ENCODE measurements around the gene RXRA.

The RXRA gene

GRCh38 chr9:134348404-134349155 is 22.3 kb downstream of the RXRA start:
- peaks cover 100% of the 10 kb centered on the region for H4K20me1 ChIP-seq
- H3K4me3 ChIP-seq, result no peak overlapping the region
- TF ChIP-seq Cebpa-rat (IDR thresholded peaks at IDR 0.05), result no peak
- H3K4me2 ChIP-seq, result peak overlapping the region; percentile 90
- H3K4me1 ChIP-seq, result peaks cover 99% of the 10 kb centered on the region
- peak overlapping the region; percentile 6; the same call in 1 of the 2 replicates for H3K27ac ChIP-seq
- H3K9me3 ChIP-seq, result no peaks in the 10 kb centered on the region
- no peaks in the 10 kb centered on the region; the same call in 1 of the 2 replicates for H3K36me3 ChIP-seq
- no peaks in the 10 kb centered on the region for H3K27me3 ChIP-seq
- no peak overlapping the region for H3K9ac ChIP-seq

DNA sequence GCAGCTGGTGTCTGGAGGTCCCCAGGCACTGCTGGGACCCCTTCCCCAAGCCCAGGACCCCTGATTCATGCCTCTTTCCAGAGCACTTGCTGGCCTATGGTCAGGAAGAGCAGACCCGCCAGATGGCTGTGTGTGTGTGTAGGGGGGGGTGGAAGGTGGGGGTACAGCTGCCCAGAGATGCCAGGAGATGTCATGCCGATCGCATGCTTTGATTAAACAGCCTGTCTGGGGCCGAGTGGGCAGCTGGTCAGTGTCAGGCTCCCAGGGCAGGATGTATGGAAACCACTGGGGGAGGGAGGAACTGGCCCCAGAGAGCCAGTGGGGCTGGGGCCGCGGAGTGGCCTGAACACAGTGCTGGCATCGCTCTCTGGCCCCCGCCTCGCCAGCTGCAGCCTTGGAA is 23.7 kb downstream of the RXRA start:
- no peaks in the 10 kb centered on the region for H3K9me3 ChIP-seq
- H3K36me3 ChIP-seq, result no peaks in the 10 kb centered on the region; the same call in 1 of the 2 replicates
- peaks cover 99% of the 10 kb centered on the region for H3K4me1 ChIP-seq
- no peaks in the 10 kb centered on the region for H3K27me3 ChIP-seq
- peaks cover 100% of the 10 kb centered on the region for H4K20me1 ChIP-seq
- no peak for TF ChIP-seq Cebpa-rat (IDR thresholded peaks at IDR 0.05)
- peak overlapping the region; percentile 3; the same call in 1 of the 2 replicates for H3K9ac ChIP-seq
- peak overlapping the region; percentile 59 for H3K27ac ChIP-seq
- peak overlapping the region; percentile 90 for H3K4me2 ChIP-seq
- H3K4me3 ChIP-seq, result no peak overlapping the region

DNA sequence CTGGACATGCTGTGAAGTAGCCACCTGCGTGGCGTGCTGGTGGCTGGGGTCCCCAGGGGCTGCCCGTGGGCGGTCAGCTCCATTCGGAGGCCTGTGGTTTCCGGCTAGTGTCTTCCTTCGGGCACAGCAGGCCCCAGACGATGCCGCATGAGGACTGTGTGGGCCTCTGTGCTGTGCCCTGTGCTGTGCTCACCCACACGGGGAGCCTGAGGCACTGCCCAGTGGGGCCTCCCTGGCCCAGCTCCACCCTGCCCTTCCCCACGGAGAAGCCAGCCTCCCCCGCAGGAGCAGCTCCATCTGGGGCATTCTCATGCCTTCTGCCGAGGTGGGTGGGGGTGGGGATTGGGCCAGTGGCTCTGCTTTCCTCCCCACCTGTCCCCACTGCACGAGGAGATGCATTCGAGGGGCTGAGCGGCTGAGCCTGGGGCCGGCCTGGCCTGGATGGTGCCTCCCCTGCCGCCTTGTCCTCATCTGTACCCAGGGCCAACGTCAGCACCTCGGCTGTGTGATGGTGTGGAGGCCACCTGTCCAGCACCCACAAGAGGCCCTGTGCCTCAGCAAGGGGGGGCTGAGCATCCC is 24.2 kb downstream of the RXRA start:
- H3K9me3 ChIP-seq, result no peaks in the 10 kb centered on the region
- no peaks in the 10 kb centered on the region for H3K27me3 ChIP-seq
- peak overlapping the region; percentile 59 for H3K27ac ChIP-seq
- H3K36me3 ChIP-seq, result no peaks in the 10 kb centered on the region; the same call in 1 of the 2 replicates
- peak overlapping the region; percentile 3 for H3K9ac ChIP-seq
- peaks cover 97% of the 10 kb centered on the region for H3K4me1 ChIP-seq
- peak overlapping the region; percentile 90 for H3K4me2 ChIP-seq
- no peak overlapping the region for H3K4me3 ChIP-seq
- peaks cover 100% of the 10 kb centered on the region for H4K20me1 ChIP-seq
- no peak for TF ChIP-seq Cebpa-rat (IDR thresholded peaks at IDR 0.05)

DNA sequence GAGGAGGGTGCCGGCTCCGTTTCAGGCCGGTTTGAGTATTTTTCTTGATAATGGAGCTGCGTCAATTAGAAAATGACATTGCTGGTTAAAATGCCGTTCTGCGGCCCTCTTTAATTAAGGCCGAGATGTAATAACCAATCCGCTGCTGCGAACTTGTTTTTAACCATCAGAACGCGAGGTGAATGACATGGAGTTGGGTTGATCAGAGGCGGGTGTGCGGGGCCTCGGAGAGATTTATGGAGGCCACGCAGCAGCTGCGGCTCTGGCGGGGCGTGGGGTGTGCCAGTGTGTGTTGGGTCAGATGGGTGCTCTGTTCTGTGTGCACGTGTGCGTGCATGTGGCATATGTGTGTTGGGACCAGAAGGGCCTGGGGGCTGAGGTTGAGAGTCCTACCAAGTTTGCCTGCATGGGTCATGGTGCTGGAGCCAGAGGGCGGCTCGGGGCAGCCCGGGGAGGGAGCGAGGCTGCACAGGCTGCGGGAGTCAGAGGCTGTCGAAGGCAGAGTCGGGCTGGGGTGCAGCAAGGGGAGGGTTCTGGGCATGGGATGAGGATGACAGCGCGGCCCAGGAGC is 25.4 kb downstream of the RXRA start:
- H3K27ac ChIP-seq, result peak overlapping the region; percentile 51
- H3K36me3 ChIP-seq, result no peaks in the 10 kb centered on the region; the same call in 1 of the 2 replicates
- H3K4me1 ChIP-seq, result peaks cover 97% of the 10 kb centered on the region
- H3K4me2 ChIP-seq, result peak overlapping the region; percentile 90
- H4K20me1 ChIP-seq, result peaks cover 100% of the 10 kb centered on the region
- no peaks in the 10 kb centered on the region for H3K27me3 ChIP-seq
- H3K9me3 ChIP-seq, result no peaks in the 10 kb centered on the region
- no peak for TF ChIP-seq Cebpa-rat (IDR thresholded peaks at IDR 0.05)
- no peak overlapping the region for H3K4me3 ChIP-seq
- H3K9ac ChIP-seq, result 0 out of 2 replicates have a peak overlapping the region, but pooled peaks have one; percentile 3

DNA sequence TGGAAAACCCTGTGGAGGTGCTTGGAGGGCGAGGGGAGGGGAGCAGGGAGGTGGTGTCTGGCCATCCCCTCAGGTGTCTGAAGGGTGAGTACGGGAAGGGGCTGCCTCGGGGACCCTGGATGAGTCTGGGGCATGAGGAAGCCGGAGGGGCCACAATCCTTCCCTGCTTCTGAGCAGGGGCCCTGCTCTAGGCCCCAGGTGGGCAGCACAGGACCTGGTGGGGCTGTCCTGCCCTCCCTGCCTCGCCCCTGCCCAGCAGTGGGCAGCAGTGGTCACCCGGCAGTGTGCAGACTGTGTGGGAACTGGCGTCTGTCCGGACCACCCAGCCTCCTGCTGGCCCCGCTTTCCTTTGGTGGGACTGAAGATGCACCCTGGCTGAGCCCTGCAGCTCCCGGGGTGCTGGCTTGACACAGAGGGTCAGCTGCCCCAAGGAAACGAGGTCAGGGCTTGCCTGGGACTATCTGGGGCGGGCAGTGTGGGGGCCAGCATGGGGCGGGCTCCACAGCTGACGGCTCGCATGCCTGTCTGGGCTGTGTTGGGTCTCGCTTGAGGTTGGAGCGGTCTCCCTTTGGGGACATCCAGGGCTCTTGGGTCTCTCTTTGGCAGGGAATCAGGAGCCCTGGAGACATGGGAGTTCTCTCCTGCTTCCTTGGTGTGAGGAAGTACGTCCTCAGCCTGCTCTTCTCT is 26.1 kb downstream of the RXRA start:
- H3K27ac ChIP-seq, result peak overlapping the region; percentile 51
- no peak overlapping the region for H3K4me3 ChIP-seq
- H3K4me1 ChIP-seq, result peaks cover 97% of the 10 kb centered on the region
- no peaks in the 10 kb centered on the region for H3K9me3 ChIP-seq
- H3K9ac ChIP-seq, result peak overlapping the region; percentile 19; the same call in 1 of the 2 replicates
- peaks cover 100% of the 10 kb centered on the region for H4K20me1 ChIP-seq
- peak overlapping the region; percentile 90 for H3K4me2 ChIP-seq
- H3K36me3 ChIP-seq, result no peaks in the 10 kb centered on the region; the same call in 1 of the 2 replicates
- no peak for TF ChIP-seq Cebpa-rat (IDR thresholded peaks at IDR 0.05)
- H3K27me3 ChIP-seq, result no peaks in the 10 kb centered on the region

DNA sequence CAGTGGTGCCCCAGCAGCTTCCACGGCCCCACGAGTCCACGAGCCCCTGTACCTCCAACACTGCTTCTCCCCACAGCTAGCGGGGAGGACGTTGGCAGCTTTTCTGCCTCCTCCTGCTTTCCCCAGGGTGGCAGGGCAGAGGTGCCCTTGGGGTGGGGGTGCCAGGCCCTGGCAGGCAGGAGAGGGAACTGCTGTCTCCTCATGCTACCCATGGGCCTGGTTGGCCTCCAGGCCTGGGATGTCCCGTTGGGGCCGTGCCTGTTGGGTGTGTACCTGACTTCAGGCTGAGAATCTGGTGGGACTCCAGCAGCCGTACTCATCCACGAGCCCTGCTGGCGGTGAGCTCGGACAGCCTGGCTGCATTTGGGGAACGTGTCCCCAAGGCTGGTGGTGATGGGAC is 27.3 kb downstream of the RXRA start:
- peak overlapping the region; percentile 6; the same call in 1 of the 2 replicates for H3K27ac ChIP-seq

DNA sequence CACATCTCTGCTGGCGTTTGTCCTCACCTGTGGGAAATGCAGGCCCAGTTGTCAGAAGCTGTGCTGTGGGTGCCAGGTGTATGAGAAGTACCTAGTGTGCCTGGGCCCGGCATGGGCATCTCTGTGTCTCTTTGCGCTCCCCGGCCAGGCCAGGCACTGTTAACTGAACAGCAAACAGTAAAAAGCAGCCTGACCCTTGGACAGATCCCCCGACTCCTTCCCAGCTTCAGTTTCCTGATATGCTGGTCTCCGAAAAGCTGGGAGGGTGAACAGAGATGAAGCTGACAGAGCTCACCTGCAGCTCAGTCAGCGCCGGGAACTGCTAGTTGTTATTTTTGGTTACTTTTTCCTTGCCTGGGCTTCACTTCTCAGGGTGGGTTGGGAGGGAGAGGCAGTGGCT is 28.9 kb downstream of the RXRA start:
- no peaks in the 10 kb centered on the region for H3K9me3 ChIP-seq

More for the DNA sequence above, 27.3 kb downstream of the RXRA start:
- TF ChIP-seq Cebpa-rat (IDR thresholded peaks at IDR 0.05), result no peak
- H3K9ac ChIP-seq, result no peak overlapping the region
- H3K4me1 ChIP-seq, result peaks cover 97% of the 10 kb centered on the region
- H3K4me2 ChIP-seq, result peak overlapping the region; percentile 90; the same call in 1 of the 2 replicates
- H4K20me1 ChIP-seq, result peaks cover 100% of the 10 kb centered on the region
- no peaks in the 10 kb centered on the region; the same call in 1 of the 2 replicates for H3K36me3 ChIP-seq
- H3K4me3 ChIP-seq, result no peak overlapping the region
- no peaks in the 10 kb centered on the region for H3K9me3 ChIP-seq
- H3K27me3 ChIP-seq, result no peaks in the 10 kb centered on the region

DNA sequence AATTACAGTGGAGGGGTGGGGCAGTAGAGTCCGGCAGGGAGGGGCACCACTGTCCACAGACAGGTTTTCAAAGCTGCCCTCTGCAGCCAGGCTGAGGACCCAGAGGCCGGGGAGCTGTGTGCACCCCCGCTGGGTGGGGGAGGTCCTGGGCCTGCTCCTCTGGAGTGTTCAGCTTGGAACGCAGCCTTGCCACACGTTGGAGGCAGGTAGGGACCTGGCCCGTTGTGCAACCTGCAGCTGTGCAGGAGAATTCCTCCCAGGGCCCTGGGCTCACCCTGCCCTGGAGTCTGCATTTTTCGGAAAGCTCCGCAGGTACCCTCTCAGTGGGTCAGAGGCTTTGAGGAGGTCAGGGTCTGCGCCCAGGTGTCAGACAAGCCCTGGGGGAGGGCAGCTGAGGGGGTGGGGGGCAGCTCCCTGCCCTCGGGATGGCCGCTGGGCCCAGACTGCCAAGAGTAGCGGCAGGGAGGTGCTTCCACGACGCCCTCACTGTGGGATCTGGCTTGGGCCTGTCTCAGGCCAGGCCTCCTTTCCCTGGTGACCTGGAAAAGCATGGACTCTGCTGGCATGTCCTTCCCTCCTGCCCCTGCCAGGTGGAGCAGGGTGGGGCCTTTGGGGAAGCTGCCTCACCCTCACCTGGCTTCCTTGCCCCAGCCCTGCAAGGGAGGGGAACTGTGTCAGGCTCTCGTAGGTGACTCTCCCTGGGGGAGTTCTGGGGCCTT is 29.5 kb downstream of the RXRA start:
- Histone ChIP-seq H3K4me2 (peak overlapping the region; percentile 76; the same call in 1 of the 2 replicates), H4K20me1 (peaks cover 100% of the 10 kb centered on the region), H3K27me3 (no peaks in the 10 kb centered on the region), H3K27ac (no peak overlapping the region), H3K9ac (no peak overlapping the region), H3K9me3 (no peaks in the 10 kb centered on the region), H3K4me1 (peaks cover 98% of the 10 kb centered on the region), H3K4me3 (no peak overlapping the region), H3K36me3 (peaks cover 2% of the 10 kb centered on the region; the same call in 1 of the 2 replicates)
- TF ChIP-seq Cebpa-rat (IDR thresholded peaks at IDR 0.05), result no peak

More for the DNA sequence above, 28.9 kb downstream of the RXRA start:
- Histone ChIP-seq H4K20me1 (peaks cover 100% of the 10 kb centered on the region), H3K27me3 (no peaks in the 10 kb centered on the region), H3K9ac (0 out of 2 replicates have a peak overlapping the region, but pooled peaks have one; percentile 2), H3K4me2 (no peak overlapping the region), H3K4me3 (no peak overlapping the region), H3K4me1 (peaks cover 98% of the 10 kb centered on the region), H3K36me3 (no peaks in the 10 kb centered on the region; the same call in 1 of the 2 replicates), H3K27ac (no peak overlapping the region)
- TF ChIP-seq Cebpa-rat (IDR thresholded peaks at IDR 0.05), result no peak

Measured in BLaER1 (cell line).